Adrenal gland (tissue), 12 donors: Measurements from ENCODE around the gene GALNT7. TPM values are rescaled to one million over a fixed set of nuclear protein-coding genes. Genes with fewer than 3 reads are reported as not detected.

Source experiments
- DNase-seq, 7 donors: peaks; one replicate each; pipeline ENCODE4 v3.0.0-alpha.2; 2019 to 2020
- H3K27ac ChIP-seq, 5 donors: fragments of 200-600 bp; sonication (generic) in 4 of 5; 1 replicate in 3 of 5; 2 replicates in 2 of 5; pipeline versions ENCODE4 v1.5.1 to v1.8.0; 2016 to 2020; ENCODE audit warnings: mild to moderate bottlenecking in 1 of 5
- H3K27me3 ChIP-seq: fragments of 200-600 bp; 2 replicates; pipeline ENCODE4 v1.8.0; 2021
- H3K36me3 ChIP-seq, 2 donors: fragments of 200-600 bp; replicated peaks in 1 of 2; 1 replicate in 1 of 2; 2 replicates in 1 of 2; pipeline versions ENCODE4 v1.5.1 to v1.8.0; 2018 to 2022
- H3K4me1 ChIP-seq, 2 donors: fragments of 200-600 bp; replicated peaks in 1 of 2; 1 replicate in 1 of 2; 2 replicates in 1 of 2; pipeline versions ENCODE4 v1.5.1 to v1.8.0; 2018 to 2021
- H3K4me3 ChIP-seq, 4 donors: fragments of 200-600 bp; sonication (generic) in 3 of 4; one replicate each; pipeline ENCODE4 v1.5.1; 2016 to 2018
- H3K9me3 ChIP-seq, 3 donors: fragments of 200-600 bp; sonication (generic) in 1 of 3; replicated peaks in 1 of 3; 1 replicate in 2 of 3; 2 replicates in 1 of 3; pipeline versions ENCODE4 v1.5.1 to v1.8.0; 2016 to 2021
- POLR2A ChIP-seq, 2 donors: fragments of 450-650 bp; IDR thresholded peaks; one replicate each; pipeline ENCODE4 v1.6.1; 2017; ENCODE audit warnings: antibody characterized with exemption in 2 of 2, mild to moderate bottlenecking in 2 of 2, moderate library complexity in 1 of 2
- WGBS, 4 donors: extraction: QIAGEN DNeasy Blood & Tissue Kit in 2 of 4; methylation state at CpG; one replicate each; pipeline versions ENCODE4 v1.1.5 to v1.1.7; 2013 to 2017; 5-methylcytosine and 5-hydroxymethylcytosine counted together
- intact Hi-C, 2 donors: fragments of 100-400 bp; cut with DNase I; formaldehyde crosslinking; loops; one replicate each; pipeline versions ENCODE4 v1.14.1 to v1.15.0; 2022 to 2023
- polyA plus RNA-seq, 3 donors: library from polyadenylated mRNA; stranded (reverse); fragments of 200-250 nt in 2 of 3; fragments of 350-450 nt in 1 of 3; fragmentation: Illumina TruSeq in 1 of 3; extraction: RNeasy Lipid Tissue Mini Kit (QIAGEN cat#74804) in 1 of 3; gene quantifications; one replicate each; pipeline ENCODE4 v1.2.3, GENCODE V29; 2013 to 2014
- total RNA-seq, 9 donors: library from RNA; depleted of rRNA in 4 of 9; stranded (reverse); fragments of >200 nt in 4 of 9; fragments of 120-200 nt in 1 of 9; fragmentation: NEBNext Ultra II Directional in 1 of 9; extraction: Animal tissue kit (Norgen Biotek cat#: 25700) in 1 of 9; gene quantifications; one replicate each; pipeline versions ENCODE4 v1.1.0 to v1.2.4, GENCODE V29; 2013 to 2023
- TF ChIP-seq, protein P1 (sequence below), 6 experiments: fragments of 450-650 bp in 4 of 6; fragments of 200-600 bp in 2 of 6; sonication (generic) in 1 of 6; IDR thresholded peaks; 1 replicate in 5 of 6; 2 replicates in 1 of 6; pipeline versions ENCODE4 v1.5.1 to v1.8.0; 2016 to 2021; ENCODE audit warnings: antibody characterized with exemption in 6 of 6, mild to moderate bottlenecking in 2 of 6, moderate library complexity in 1 of 6
- donor health status: healthy with polysubstance abuse.
- donor health status: Bipolar disorder and iron deficiency.
- donor health status: DM: yes; HTN: yes; CAD: no.
- donor health status: DM: no; HTN: no; CAD: no.
- donor health status: DM: no; HTN: no; CAD: no.
- donor health status: DM: yes; HTN: yes; CAD: no.

Gene GALNT7
- total and polyA plus RNA-seq, 12 donors: 4.4 to 21.9 (median 10.3) TPM

DNA sequence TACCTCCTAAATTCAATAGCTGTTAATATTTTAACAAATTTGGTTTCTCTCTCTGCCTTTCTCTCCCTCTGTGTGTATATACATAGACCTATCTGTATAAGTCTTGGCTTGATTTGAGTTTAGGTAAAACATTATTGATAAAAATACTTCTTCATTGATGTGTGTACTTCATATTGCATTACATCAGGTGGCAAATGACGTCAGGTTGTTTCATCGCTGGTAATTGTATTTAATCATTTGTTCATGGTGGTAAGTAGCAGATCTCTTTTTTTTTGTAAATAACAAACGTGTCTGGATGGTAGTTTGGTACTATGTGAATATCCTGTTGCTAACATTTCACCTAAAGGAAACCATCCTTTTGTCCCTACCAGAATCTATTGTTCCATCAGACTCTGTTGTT is 55.1 kb downstream of the GALNT7 start:
- H3K4me3 ChIP-seq: no peak overlapping the region
- H3K27me3 ChIP-seq: no peaks in the 10 kb centered on the region
- no peak overlapping the region for H3K27ac ChIP-seq
- intact Hi-C loops: no loop called here
- DNase-seq: no peak
- WGBS, 4 donors: 86 to 89% (median 88%) methylated on average over 3 of the region's 3 CpGs
- TF ChIP-seq POLR2A (IDR thresholded peaks at IDR 0.05): no peak
- TF ChIP-seq, protein P1, sequence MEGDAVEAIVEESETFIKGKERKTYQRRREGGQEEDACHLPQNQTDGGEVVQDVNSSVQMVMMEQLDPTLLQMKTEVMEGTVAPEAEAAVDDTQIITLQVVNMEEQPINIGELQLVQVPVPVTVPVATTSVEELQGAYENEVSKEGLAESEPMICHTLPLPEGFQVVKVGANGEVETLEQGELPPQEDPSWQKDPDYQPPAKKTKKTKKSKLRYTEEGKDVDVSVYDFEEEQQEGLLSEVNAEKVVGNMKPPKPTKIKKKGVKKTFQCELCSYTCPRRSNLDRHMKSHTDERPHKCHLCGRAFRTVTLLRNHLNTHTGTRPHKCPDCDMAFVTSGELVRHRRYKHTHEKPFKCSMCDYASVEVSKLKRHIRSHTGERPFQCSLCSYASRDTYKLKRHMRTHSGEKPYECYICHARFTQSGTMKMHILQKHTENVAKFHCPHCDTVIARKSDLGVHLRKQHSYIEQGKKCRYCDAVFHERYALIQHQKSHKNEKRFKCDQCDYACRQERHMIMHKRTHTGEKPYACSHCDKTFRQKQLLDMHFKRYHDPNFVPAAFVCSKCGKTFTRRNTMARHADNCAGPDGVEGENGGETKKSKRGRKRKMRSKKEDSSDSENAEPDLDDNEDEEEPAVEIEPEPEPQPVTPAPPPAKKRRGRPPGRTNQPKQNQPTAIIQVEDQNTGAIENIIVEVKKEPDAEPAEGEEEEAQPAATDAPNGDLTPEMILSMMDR (IDR thresholded peaks at IDR 0.05): no peak
- no peaks in the 10 kb centered on the region for H3K36me3 ChIP-seq
- H3K4me1 ChIP-seq: no peaks in the 10 kb centered on the region
- no peaks in the 10 kb centered on the region for H3K9me3 ChIP-seq

- Histone ChIP-seq H3K9me3 (no peaks in the 10 kb centered on the region), H3K27ac (no peak overlapping the region), H3K36me3 (no peaks in the 10 kb centered on the region), H3K4me1 (no peaks in the 10 kb centered on the region), H3K4me3 (no peak overlapping the region), H3K27me3 (no peaks in the 10 kb centered on the region)
- WGBS, 4 donors: 85 to 93% (median 91%) methylated on average over 4 of the region's 4 CpGs
- intact Hi-C loops: no loop called here
- TF ChIP-seq POLR2A (IDR thresholded peaks at IDR 0.05): no peak
- TF ChIP-seq, protein P1 (IDR thresholded peaks at IDR 0.05): no peak
- no peak for DNase-seq
These were observed 57.8 kb downstream of the GALNT7 start for GRCh38 chr4:173226401-173226888.

DNA sequence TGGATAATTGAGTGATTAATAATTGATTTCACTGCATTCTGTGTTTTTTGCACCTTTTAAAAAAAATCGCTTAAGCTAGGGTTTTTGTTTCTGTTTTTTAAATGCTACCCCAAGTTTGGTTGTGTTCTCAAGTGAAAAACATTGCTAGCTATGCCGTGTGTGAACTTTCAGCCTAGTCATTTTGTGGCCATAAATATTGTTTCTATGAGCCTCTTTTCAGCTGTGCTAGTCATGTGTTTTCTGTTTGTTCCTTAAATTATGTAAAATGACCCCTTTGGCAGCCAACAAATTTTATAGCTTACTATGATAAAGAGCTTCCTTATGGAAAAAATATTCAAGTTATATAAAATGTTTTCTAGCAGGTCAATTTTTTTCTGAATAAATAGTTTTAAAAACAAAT is 59.1 kb downstream of the GALNT7 start:
- no peak for DNase-seq
- no peaks in the 10 kb centered on the region for H3K4me1 ChIP-seq
- no peak overlapping the region for H3K27ac ChIP-seq
- H3K36me3 ChIP-seq: no peaks in the 10 kb centered on the region
- no peaks in the 10 kb centered on the region for H3K27me3 ChIP-seq
- H3K4me3 ChIP-seq: no peak overlapping the region
- 81 to 87% (median 83%) methylated on average over 2 of the region's 2 CpGs for WGBS, 4 donors
- TF ChIP-seq POLR2A (IDR thresholded peaks at IDR 0.05): no peak
- TF ChIP-seq, protein P1 (IDR thresholded peaks at IDR 0.05): no peak
- intact Hi-C loops: no loop called here
- no peaks in the 10 kb centered on the region for H3K9me3 ChIP-seq

- Histone ChIP-seq H3K9me3 (no peaks in the 10 kb centered on the region), H3K27ac (no peak overlapping the region), H3K4me3 (no peak overlapping the region), H3K4me1 (no peaks in the 10 kb centered on the region), H3K27me3 (no peaks in the 10 kb centered on the region), H3K36me3 (no peaks in the 10 kb centered on the region)
- TF ChIP-seq, protein P1 (IDR thresholded peaks at IDR 0.05): no peak
- TF ChIP-seq POLR2A (IDR thresholded peaks at IDR 0.05): no peak
- DNase-seq: no peak
- intact Hi-C loops: no loop called here
These were observed 61.5 kb downstream of the GALNT7 start for GRCh38 chr4:173230062-173230461.
